Thyroid gland (tissue), 4 donors: ENCODE data around the gene TNFRSF1A. TPM values are rescaled to one million over a fixed set of nuclear protein-coding genes. Genes with fewer than 3 reads are reported as not detected.

Experiments
- DNase-seq, 2 donors: peaks; one replicate each; pipeline ENCODE4 v3.0.0-alpha.2; 2019
- H3K27ac ChIP-seq, 3 donors: fragments of 200-600 bp; sonication (generic); 1 replicate in 2 of 3; 2 replicates in 1 of 3; pipeline ENCODE4 v1.5.1; 2016 to 2019; ENCODE audit warnings: mild to moderate bottlenecking in 1 of 3, moderate library complexity in 1 of 3
- H3K27me3 ChIP-seq: fragments of 200-600 bp; sonication (generic); one replicate; pipeline ENCODE4 v1.5.1; 2019
- H3K36me3 ChIP-seq, 2 donors: fragments of 200-600 bp; sonication (generic); one replicate each; pipeline ENCODE4 v1.5.1; 2016 to 2019
- H3K4me1 ChIP-seq, 2 donors: fragments of 200-600 bp; sonication (generic); one replicate each; pipeline ENCODE4 v1.5.1; 2017 to 2019
- H3K4me3 ChIP-seq, 3 donors: fragments of 200-600 bp; sonication (generic); replicated peaks in 1 of 3; 1 replicate in 2 of 3; 2 replicates in 1 of 3; pipeline ENCODE4 v1.5.1; 2016; ENCODE audit warnings: mild to moderate bottlenecking in 1 of 3
- H3K9me3 ChIP-seq: fragments of 200-600 bp; sonication (generic); one replicate; pipeline ENCODE4 v1.5.1; 2017
- CTCF ChIP-seq, 6 experiments: fragments of 200-600 bp in 3 of 6; fragments of 450-650 bp in 3 of 6; sonication (generic) in 3 of 6; IDR thresholded peaks; one replicate each; pipeline ENCODE4 v1.5.1; 2016 to 2019; ENCODE audit warnings: antibody characterized with exemption in 6 of 6, mild to moderate bottlenecking in 2 of 6, inconsistent platforms in 1 of 6, moderate library complexity in 1 of 6
- POLR2A ChIP-seq, 2 donors: fragments of 450-650 bp; IDR thresholded peaks; one replicate each; pipeline ENCODE4 v1.6.1; 2017; ENCODE audit warnings: antibody characterized with exemption in 2 of 2, mild to moderate bottlenecking in 2 of 2, moderate library complexity in 1 of 2
- WGBS, 2 donors: methylation state at CpG; one replicate each; pipeline ENCODE4 v1.1.5; 2017; 5-methylcytosine and 5-hydroxymethylcytosine counted together
- intact Hi-C: fragments of 100-400 bp; cut with DNase I; formaldehyde crosslinking; loops from one replicate; pipeline ENCODE4 v1.15.1; 2023
- total RNA-seq, 4 donors: library from RNA; depleted of rRNA; stranded (reverse); fragments of >200 nt; gene quantifications; one replicate each; pipeline ENCODE4 v1.2.3, GENCODE V29; 2016

The TNFRSF1A gene
- total RNA-seq, 4 donors from 2014 or later, result 131 to 185 (median 150) TPM

GRCh38 chr12:6377667-6377994 lies 35.8 kb upstream of the TNFRSF1A start:
- Histone ChIP-seq H3K27me3 (no peaks in the 10 kb centered on the region), H3K27ac (peak overlapping the region; percentile 97 to 99 (median 97)), H3K36me3 (no peaks in the 10 kb centered on the region), H3K4me3 (no peak overlapping the region), H3K4me1 (peaks cover 43 to 72% of the 10 kb centered on the region in 2 donors), H3K9me3 (no peaks in the 10 kb centered on the region)
- TF ChIP-seq POLR2A (IDR thresholded peaks at IDR 0.05) (peak in 1 of 2 donors; percentile 93), CTCF (IDR thresholded peaks at IDR 0.05) (no peak)
- DNase-seq, result peak; percentile 91 to 92
- WGBS, 2 donors, result 30 to 48% methylated on average over 4 of the region's 4 CpGs
- intact Hi-C loops, result no loop called here

DNA sequence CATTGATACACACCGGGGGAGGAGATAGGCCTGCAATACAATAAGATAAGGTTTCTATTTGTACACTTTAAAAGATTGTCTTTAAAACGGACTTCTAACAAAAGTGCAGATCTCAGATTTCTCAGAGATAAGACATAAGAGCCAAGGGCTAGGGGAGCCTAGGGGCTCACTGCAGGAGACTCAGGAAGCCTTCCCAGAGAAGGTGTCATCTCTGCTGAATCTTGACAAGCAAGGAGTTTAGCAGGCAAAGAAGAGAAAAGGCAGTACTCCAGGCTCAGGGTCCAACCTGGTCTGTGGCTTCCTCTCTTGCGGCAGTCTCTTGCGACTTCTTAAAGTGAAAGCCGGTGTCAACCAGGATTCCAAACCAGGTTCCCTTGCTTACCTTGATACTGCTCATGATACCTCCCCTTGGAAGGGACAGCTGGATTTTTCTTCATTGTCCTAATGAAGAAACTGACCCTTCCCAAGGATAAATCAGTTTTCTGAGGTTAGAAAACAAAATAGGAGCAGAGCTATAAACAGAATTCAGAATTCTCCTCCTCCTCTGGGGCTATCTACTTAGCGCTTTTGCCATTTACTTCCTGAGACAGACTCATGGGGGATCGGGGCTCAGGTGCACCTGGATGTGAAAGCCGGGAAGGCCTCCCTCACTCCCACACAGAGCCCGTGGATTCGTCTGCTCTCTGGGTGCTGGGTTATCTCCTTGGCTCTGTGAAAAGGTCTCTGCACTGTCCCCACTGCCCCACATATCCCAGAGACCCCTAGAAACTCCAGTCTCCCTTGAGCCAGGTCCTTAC lies 35.2 kb upstream of the TNFRSF1A start:
- peak overlapping the region in 1 of 3 donors; percentile 10 for H3K4me3 ChIP-seq
- H3K9me3 ChIP-seq, result no peaks in the 10 kb centered on the region
- H3K27ac ChIP-seq, result peak overlapping the region; percentile 97 to 99 (median 97)
- no peaks in the 10 kb centered on the region for H3K27me3 ChIP-seq
- 80 to 83% methylated on average over 10 of the region's 10 CpGs for WGBS, 2 donors
- DNase-seq, result no peak
- intact Hi-C loops, result no loop called here
- H3K36me3 ChIP-seq, result no peaks in the 10 kb centered on the region
- H3K4me1 ChIP-seq, result peaks cover 43 to 74% of the 10 kb centered on the region in 2 donors
- TF ChIP-seq POLR2A (IDR thresholded peaks at IDR 0.05) (no peak), CTCF (IDR thresholded peaks at IDR 0.05) (no peak)

DNA sequence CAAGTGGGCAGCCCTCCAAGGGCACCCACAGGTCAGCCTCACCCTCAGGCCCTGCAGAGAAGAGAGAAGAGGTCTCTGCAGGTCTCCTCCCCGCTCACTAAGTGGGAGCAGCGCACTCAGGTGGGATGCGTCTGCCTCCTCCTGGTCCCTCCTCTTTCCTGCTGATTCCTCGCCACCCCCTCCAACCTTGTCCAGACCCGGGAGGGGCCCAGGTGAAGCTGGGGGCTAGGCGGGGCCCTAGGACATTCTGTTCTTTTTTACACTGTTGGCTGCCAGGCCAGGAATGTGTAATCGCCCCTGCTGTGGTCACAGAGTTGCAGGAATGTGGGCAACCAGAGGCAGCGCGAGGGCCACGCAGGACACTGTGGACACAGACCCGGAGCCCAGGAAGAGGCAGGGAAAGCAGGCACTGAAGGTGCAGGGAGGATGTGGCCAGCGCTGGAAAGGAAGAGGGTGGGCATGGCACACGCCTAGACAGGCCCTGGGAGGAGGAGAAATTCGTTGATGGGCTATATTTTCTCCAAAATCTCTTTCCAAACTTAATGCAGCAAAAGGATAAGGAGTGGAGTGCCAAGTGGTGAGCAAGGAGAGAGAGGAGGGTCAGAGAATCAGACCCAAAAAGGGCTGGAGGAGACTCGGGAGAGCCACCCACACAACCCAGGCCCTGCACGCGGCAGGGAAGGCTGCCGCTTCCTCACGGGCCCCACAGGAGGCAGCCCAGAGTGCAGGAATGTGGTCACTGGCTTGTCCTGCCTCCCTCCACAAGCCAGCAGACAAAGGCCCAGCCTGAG lies 34.4 kb upstream of the TNFRSF1A start:
- Histone ChIP-seq H3K27ac (peak overlapping the region; percentile 97 to 99 (median 97)), H3K9me3 (no peaks in the 10 kb centered on the region), H3K4me1 (peaks cover 48 to 80% of the 10 kb centered on the region in 2 donors), H3K27me3 (no peaks in the 10 kb centered on the region), H3K4me3 (peak overlapping the region in 1 of 3 donors; percentile 10), H3K36me3 (no peaks in the 10 kb centered on the region)
- TF ChIP-seq POLR2A (IDR thresholded peaks at IDR 0.05) (peak in 1 of 2 donors; percentile 94), CTCF (IDR thresholded peaks at IDR 0.05) (peak in 4 of 6 experiments; percentile 22 to 45 (median 30))
- peak; percentile 98 for DNase-seq
- WGBS, 2 donors, result 22 to 30% methylated on average over 19 of the region's 19 CpGs
- intact Hi-C loops, result no loop called here

GRCh38 chr12:6375269-6376078 lies 33.6 kb upstream of the TNFRSF1A start, which contains the start of gene SCNN1A:
TSS of gene SCNN1A (minus strand) at chr12:6375563. CDS start at chr12:6374783, 780 bp downstream.
- peak; percentile 93 to 95 for DNase-seq
- WGBS, 2 donors, result 47 to 62% methylated on average over 15 of the region's 15 CpGs
- H3K4me3 ChIP-seq, result peak within 1 kb of the TSS; percentile 22 to 46 (median 45)
- no peaks in the 10 kb centered on the region for H3K27me3 ChIP-seq
- peak within 1 kb of the TSS; percentile 97 to 99 (median 97) for H3K27ac ChIP-seq
- intact Hi-C loops, result no loop called here
- H3K4me1 ChIP-seq, result peaks cover 55 to 79% of the 10 kb centered on the region in 2 donors
- TF ChIP-seq POLR2A (IDR thresholded peaks at IDR 0.05) (peak; percentile 65 to 94), CTCF (IDR thresholded peaks at IDR 0.05) (no peak)
- no peaks in the 10 kb centered on the region for H3K9me3 ChIP-seq
- no peaks in the 10 kb centered on the region for H3K36me3 ChIP-seq
